Measurements from ENCODE around the gene TM4SF5.

TM4SF5 gene

DNA sequence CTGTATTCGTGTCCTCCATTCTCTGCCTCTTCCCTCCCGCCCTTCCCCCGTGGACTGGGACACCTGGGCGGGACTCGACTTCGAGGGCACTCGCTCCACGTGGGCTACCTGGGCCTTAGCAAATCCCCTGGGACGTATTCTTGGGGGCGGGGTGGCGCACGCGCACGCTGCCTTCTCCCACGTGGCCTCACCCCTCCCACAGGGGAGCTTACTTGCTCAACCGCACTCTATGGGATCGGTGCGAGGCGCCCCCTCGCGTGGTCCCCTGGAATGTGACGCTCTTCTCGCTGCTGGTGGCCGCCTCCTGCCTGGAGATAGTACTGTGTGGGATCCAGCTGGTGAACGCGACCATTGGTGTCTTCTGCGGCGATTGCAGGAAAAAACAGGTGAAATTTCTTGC lies 11.0 kb downstream of the TM4SF5 start:
- FAIRE-seq = no peak
- TF ChIP-seq POLR2AphosphoS5 (IDR thresholded peaks at IDR 0.05; ENCODE audit: low read depth, low read length) = no peak
- no peak for TF ChIP-seq TAF1 (IDR thresholded peaks at IDR 0.05; ENCODE audit: borderline replicate concordance, low read depth, low read length)
- TF ChIP-seq POLR2A (IDR thresholded peaks at IDR 0.05; ENCODE audit: low read depth, low read length) = no peak
- no peak for DNase-seq (ENCODE audit: insufficient read length)

DNA sequence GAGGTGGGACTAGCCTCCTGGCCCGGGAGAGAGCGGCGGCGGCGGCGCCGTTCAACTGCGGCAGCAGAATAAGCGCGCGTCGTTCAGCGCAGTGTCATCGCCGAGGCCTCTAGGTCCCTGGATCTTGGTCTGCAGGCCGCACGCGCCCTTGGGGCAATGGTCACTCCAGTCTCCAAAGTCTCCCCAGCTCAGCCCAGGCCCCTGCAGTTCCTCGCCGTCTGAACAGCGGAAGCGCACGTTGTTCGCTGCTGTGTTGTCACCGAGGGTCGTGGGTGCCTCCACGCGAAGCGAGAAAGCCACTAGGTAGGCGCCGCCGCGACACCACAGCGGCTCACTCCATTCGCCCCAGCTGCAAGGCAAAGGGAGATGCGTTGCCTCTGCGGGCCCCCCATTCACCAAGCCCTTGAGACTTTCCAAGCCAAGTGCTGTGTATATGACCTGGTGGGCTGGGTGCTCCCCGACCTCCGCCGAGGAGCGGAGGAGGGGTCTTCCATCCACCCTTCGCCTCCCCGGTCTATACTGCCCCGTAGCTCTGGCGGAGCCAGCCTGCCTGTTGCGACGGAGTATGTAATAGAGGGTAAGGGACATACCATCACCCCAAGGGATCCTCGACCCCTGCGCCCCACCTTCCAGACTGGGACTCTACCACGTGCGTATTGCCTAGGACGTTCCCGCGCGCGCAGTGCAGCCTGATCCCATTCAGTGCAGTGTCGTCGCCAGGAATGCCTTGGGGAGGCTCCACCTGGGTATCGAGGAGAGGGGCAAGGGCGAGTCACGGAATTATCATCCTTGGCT lies 13.8 kb downstream of the TM4SF5 start:
- DNase-seq (ENCODE audit: insufficient read length) (no peak), FAIRE-seq (no peak)
- TF ChIP-seq TAF1 (IDR thresholded peaks at IDR 0.05; ENCODE audit: borderline replicate concordance, low read depth, low read length) (no peak), POLR2AphosphoS5 (IDR thresholded peaks at IDR 0.05; ENCODE audit: low read depth, low read length) (no peak), POLR2A (IDR thresholded peaks at IDR 0.05; ENCODE audit: low read depth, low read length) (no peak)

DNA sequence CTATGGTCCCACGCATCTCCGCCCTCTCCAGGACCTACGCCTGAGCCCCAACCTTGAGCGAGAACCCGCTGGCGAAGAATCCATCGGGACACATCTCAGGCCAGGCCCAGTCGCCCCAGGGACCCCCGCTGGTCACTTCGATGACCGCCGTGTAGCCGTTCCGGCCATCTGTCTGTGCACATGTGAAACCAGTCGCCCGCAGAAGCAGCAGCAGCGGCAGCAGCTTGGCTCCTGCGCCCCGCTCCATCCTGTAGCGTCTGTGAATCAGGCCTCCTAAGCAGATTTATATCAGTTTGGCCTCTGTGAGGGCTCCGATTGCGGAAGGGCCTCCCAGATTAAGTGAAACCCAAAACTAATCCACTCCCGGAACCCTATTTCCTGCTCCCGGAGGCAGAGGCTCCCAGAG lies 14.4 kb downstream of the TM4SF5 start, which contains the start of gene VMO1:
TSS of gene VMO1 (minus strand) at position 259 of the 406 bp plus-strand sequence. CDS start at position 247, 12 bp downstream.
- DNase-seq (ENCODE audit: insufficient read length) (no peak), FAIRE-seq (no peak)
- TF ChIP-seq POLR2A (IDR thresholded peaks at IDR 0.05; ENCODE audit: low read depth, low read length) = no peak
- TF ChIP-seq POLR2AphosphoS5 (IDR thresholded peaks at IDR 0.05; ENCODE audit: low read depth, low read length) = no peak
- TF ChIP-seq TAF1 (IDR thresholded peaks at IDR 0.05; ENCODE audit: borderline replicate concordance, low read depth, low read length) = no peak

DNA sequence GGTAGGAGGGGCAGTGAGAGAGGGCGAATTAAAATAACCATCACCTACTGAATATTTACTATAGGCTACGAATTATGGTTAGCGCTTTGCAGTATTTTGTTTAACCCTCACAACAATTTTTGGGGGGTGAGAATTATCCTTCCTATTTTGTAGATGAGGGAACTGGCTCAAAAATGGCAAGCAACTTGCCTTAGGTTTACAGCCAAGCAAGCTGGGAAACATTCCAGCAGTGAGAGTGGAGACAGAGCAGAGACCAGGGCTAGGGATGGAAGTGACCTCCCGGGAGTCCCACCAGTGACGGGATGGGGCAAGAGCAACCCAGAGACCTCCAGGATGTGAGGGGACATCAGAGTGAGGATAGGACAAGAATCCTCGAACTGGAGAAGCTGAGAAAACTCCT lies 14.8 kb downstream of the TM4SF5 start:
- no peak for FAIRE-seq

DNA sequence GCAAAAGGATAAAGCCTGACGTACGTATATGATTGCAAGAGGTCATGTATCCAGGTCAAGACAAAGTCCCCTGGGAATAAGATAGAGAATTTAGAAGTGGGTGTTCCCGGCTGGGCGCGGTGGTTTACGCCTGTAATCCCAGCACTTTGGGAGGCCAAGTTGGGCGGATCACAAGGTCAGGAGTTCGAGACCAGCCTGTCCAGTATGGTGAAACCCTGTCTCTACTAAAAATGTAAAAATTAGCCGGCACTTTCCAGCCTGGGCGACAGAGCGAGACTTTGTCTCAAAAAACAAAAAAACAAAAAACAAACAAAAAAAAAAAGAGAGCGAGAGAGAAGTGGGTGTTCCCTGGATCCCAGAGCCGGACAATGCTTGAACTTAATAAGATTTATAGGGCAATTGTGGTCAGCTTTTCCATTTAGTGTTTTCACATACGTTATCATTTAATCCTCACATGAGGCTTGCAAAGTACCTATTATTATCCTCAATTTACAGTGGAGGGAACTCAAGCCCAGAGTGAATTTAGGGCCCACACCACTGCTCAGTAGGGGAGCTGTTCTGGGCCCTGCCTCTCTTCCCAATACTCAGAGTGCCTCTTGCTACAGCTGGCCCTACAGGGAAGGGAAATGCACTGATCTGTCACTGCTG lies 16.6 kb downstream of the TM4SF5 start:
- no peak for FAIRE-seq
- no peak for DNase-seq (ENCODE audit: insufficient read length)
- no peak for TF ChIP-seq TAF1 (IDR thresholded peaks at IDR 0.05; ENCODE audit: borderline replicate concordance, low read depth, low read length)
- TF ChIP-seq POLR2A (IDR thresholded peaks at IDR 0.05; ENCODE audit: low read depth, low read length) = no peak
- TF ChIP-seq POLR2AphosphoS5 (IDR thresholded peaks at IDR 0.05; ENCODE audit: low read depth, low read length) = no peak

More for the DNA sequence above, 14.8 kb downstream of the TM4SF5 start:
- DNase-seq (ENCODE audit: insufficient read length) = no peak
- TF ChIP-seq POLR2AphosphoS5 (IDR thresholded peaks at IDR 0.05; ENCODE audit: low read depth, low read length) (no peak), POLR2A (IDR thresholded peaks at IDR 0.05; ENCODE audit: low read depth, low read length) (no peak), TAF1 (IDR thresholded peaks at IDR 0.05; ENCODE audit: borderline replicate concordance, low read depth, low read length) (no peak)

DNA sequence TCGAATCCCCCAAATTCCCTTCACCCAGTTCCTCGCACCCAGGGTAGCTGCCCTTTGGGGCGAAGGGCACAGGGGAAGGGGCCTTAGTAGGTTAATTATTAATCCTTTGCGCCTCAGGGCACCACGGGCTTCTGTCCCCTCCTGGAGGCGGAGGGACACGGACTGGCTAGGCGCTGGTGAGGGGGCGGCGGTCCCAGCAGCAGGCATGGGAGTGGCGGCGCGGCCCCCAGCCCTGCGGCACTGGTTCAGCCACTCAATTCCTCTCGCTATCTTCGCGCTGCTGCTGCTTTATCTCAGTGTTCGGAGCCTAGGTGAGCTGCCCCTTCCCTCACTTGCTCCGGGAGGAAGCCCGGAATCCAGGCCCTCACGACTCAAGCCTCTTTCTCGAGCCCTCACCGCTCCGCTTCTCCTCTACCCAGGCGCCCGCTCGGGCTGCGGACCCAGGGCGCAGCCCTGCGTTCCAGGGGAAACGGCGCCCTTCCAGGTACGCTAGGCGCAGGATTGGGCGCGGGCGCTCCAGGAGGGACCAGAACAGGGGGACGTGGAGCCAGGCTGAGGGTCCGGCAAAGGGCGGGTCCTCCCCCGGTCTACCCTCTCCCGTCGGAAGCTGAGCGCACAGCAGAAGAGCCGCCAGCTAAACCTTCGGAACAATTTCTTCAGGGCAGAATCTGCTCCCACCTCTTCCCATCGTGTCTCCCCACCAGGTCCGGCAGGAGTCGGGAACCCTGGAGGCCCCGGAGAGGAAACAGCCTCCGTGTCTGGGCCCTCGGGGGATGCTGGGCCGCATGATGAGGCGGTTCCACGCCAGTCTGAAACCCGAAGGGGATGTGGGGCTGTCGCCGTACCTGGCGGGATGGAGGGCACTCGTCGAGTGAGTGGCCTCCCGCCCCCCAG lies 17.4 kb downstream of the TM4SF5 start, which contains the start of gene GLTPD2:
TSS of gene GLTPD2 (plus strand) at position 158 of the 894 bp plus-strand sequence. CDS start at position 206, 48 bp downstream.
- DNase-seq (ENCODE audit: insufficient read length) (no peak), FAIRE-seq (peak; percentile 44)
- TF ChIP-seq POLR2AphosphoS5 (IDR thresholded peaks at IDR 0.05; ENCODE audit: low read depth, low read length) (no peak), POLR2A (IDR thresholded peaks at IDR 0.05; ENCODE audit: low read depth, low read length) (no peak), TAF1 (IDR thresholded peaks at IDR 0.05; ENCODE audit: borderline replicate concordance, low read depth, low read length) (no peak)

DNA sequence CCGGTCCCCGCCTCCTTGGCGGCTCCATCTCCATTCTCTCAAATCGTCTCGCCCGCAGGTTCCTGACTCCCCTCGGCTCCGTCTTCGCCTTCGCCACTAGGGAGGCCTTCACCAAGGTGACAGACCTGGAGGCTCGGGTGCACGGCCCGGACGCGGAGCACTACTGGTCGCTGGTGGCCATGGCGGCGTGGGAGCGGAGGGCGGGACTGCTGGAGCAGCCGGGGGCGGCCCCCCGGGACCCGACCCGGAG lies 17.9 kb downstream of the TM4SF5 start:
- no peak for TF ChIP-seq TAF1 (IDR thresholded peaks at IDR 0.05; ENCODE audit: borderline replicate concordance, low read depth, low read length)
- TF ChIP-seq POLR2AphosphoS5 (IDR thresholded peaks at IDR 0.05; ENCODE audit: low read depth, low read length) = no peak
- TF ChIP-seq POLR2A (IDR thresholded peaks at IDR 0.05; ENCODE audit: low read depth, low read length) = no peak
- peak; percentile 14 for FAIRE-seq
- DNase-seq (ENCODE audit: insufficient read length) = no peak

DNA sequence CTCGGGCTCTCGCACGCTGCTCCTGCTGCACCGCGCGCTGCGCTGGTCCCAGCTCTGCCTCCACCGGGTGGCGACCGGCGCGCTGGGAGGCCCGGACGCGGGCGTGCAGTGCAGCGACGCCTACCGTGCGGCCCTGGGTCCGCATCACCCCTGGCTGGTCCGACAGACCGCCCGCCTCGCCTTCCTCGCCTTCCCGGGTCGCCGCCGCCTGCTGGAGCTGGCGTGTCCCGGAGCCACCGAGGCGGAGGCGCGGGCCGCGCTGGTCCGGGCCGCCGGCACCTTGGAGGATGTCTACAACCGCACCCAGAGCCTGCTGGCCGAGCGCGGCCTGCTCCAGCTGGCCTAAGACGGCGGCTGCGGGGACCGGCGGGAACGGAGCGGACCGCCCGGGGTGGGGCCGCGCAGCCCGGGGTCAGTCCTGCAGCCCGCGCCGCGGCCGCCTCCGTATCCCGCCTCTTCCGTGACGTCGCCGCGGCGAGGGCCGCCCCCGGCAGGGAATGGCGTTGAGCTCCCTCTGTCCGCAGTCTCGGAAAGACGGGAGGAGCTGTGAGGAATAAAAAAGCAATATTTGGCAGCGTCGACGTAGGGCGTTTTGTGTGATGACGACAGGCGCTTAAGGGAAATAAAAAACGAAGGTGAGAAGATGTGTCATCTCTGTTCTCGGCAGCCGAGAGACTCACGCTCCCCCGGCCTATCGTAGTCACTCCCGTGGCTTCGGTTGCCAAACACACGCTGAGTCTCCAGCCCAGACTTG lies 18.4 kb downstream of the TM4SF5 start:
- TF ChIP-seq POLR2AphosphoS5 (IDR thresholded peaks at IDR 0.05; ENCODE audit: low read depth, low read length) = no peak
- TF ChIP-seq TAF1 (IDR thresholded peaks at IDR 0.05; ENCODE audit: borderline replicate concordance, low read depth, low read length) = 0 out of 2 replicates have a peak, but pooled peaks have one; percentile 12
- TF ChIP-seq POLR2A (IDR thresholded peaks at IDR 0.05; ENCODE audit: low read depth, low read length) = peak; percentile 50; the same call in 1 of the 2 replicates
- peak; percentile 95 for DNase-seq (ENCODE audit: insufficient read length)
- FAIRE-seq = peak; percentile 93

DNA sequence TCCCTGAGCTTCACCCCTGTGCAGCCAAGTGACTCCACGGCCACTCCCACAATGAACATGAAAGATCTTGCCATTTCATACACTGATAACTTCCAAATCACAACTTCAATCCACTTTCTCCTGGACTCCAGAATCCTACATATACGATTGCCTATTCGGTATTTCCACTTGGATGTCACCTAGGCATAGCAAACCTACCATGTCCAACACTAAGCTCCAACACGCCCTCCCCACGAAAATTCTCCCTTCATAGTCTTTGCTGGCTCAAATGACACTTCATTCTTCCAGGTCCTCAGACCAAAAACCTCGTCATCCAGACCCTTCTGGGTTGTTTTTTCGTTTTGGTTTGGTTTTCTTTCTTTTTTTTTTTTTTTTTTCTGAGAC lies 19.0 kb downstream of the TM4SF5 start:
- DNase-seq (ENCODE audit: insufficient read length) (no peak), FAIRE-seq (no peak)
- TF ChIP-seq TAF1 (IDR thresholded peaks at IDR 0.05; ENCODE audit: borderline replicate concordance, low read depth, low read length) = no peak
- no peak for TF ChIP-seq POLR2AphosphoS5 (IDR thresholded peaks at IDR 0.05; ENCODE audit: low read depth, low read length)
- TF ChIP-seq POLR2A (IDR thresholded peaks at IDR 0.05; ENCODE audit: low read depth, low read length) = no peak

DNA sequence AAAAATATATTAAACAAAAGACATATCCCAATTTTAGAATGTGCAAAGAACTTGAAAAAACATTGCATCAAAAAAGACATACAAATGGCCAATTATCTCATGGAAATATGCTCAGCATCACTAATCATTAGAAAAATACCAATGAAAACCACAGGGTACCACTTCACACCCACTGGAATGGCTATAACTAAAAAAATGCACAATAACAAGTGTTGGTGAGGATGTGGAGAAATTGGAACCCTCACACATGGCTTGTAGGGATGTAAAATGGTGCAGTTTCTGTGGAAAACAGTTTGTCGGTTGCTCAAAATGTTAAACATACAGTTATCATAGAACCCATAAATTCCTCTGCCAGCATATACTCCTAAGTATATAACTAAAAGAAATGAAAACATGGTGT lies 23.5 kb downstream of the TM4SF5 start:
- DNase-seq (ENCODE audit: insufficient read length) = no peak
- FAIRE-seq = no peak
- TF ChIP-seq TAF1 (IDR thresholded peaks at IDR 0.05; ENCODE audit: borderline replicate concordance, low read depth, low read length) (no peak), POLR2AphosphoS5 (IDR thresholded peaks at IDR 0.05; ENCODE audit: low read depth, low read length) (no peak), POLR2A (IDR thresholded peaks at IDR 0.05; ENCODE audit: low read depth, low read length) (no peak)

Measured in GM12892 (cell line).